ENCODE measurements around the gene SPTBN4. TPM values are rescaled to one million over a fixed set of nuclear protein-coding genes. Genes with fewer than 3 reads are reported as not detected.

The SPTBN4 gene
- polyA plus RNA-seq, 1 of the 3 experiments (the other 2 are of a cell fraction) = 3.1 TPM

DNA sequence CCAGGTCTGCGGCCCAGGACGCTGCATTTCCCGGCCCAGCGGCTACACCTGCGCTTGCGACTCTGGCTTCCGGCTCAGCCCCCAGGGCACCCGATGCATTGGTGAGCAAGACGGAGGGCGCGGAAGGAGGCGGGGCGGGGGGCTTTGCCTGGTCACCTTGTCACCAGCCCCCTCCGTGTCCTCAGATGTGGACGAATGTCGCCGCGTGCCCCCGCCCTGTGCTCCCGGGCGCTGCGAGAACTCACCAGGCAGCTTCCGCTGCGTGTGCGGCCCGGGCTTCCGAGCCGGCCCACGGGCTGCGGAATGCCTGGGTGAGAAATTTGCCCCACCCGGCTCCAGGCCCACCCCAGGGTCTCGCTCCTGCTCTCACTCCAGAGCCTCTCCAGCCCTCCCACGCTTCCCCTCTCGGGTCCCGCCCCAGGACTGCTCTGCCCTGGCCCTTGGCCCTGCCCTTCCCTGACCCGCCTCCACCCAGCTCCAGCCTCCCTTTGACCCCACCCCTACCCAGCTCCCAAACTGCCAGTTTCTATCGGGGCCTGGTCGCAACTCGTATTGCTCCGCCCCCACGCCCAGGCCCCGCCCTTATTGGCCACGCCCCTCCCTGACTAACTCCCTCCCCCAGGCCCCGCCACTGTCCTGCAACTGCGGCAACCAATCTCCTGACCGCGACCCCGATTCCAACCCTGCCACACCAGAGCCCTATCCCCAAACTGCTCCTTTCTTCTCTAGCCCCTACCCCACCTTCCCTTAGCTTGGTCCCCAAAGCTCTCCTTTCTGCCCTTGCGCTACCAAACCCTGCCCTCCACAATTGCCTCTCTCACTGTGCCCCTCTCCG is 143.0 kb downstream of the SPTBN4 start:
- no peaks in the 10 kb centered on the region for H3K27me3 ChIP-seq (ENCODE audit: insufficient read depth)
- peak overlapping the region; percentile 53 to 56 for H3K4me3 ChIP-seq (ENCODE audit: low read depth in 2 of 2, low read length in 1 of 2)
- H3K36me3 ChIP-seq (replicated peaks in 1 of 2; ENCODE audit: control insufficient read depth in 1 of 2, insufficient read depth in 2 of 2, low read length in 1 of 2) = no peaks in the 10 kb centered on the region
- POLR2A ChIA-PET = interaction anchor here (0.5 to 1.6 kb wide), 4 partner anchors 21 to 141 kb away, joined by 3 to 7 read pairs (median 4); partner anchors contain the start of genes ACTMAP and SNRPA
- peaks cover 5% of the 10 kb centered on the region for H3F3A ChIP-seq (replicated peaks; ENCODE audit: insufficient read depth)
- 21% methylated on average over 29 of the region's 50 CpGs for WGBS (ENCODE audit: low lambda C conversion rate)
- H3K9ac ChIP-seq = peak overlapping the region; percentile 40
- H3K4me1 ChIP-seq (ENCODE audit: control insufficient read depth in 1 of 2, insufficient read depth in 2 of 2, low read depth in 1 of 2, low read length in 1 of 2) = peaks cover 12 to 38% of the 10 kb centered on the region in 2 experiments; a peak in 2 of 4 replicates
- CTCF ChIA-PET = interaction anchor here (1.1 to 4.1 kb wide), 6 partner anchors 9 to 189 kb away, joined by 3 to 42 read pairs (median 4); partner anchors contain the start of genes EGLN2 and LTBP4
- H3K4me2 ChIP-seq = peak overlapping the region; percentile 93
- no peaks in the 10 kb centered on the region for H3K79me2 ChIP-seq (ENCODE audit: insufficient read depth)
- H3K9me3 ChIP-seq = no peaks in the 10 kb centered on the region
- DNase-seq = peak; percentile 99
- no peaks in the 10 kb centered on the region for H4K20me1 ChIP-seq (ENCODE audit: insufficient read depth)
- H2AFZ ChIP-seq (ENCODE audit: low read depth) = peak overlapping the region; percentile 88; the same call in 1 of the 2 replicates
- TF ChIP-seq POLR2AphosphoS5 (IDR thresholded peaks at IDR 0.05; ENCODE audit: low read depth, low read length) (0 out of 2 replicates have a peak, but pooled peaks have one; percentile 22), MXI1 (IDR thresholded peaks at IDR 0.05; ENCODE audit: low read depth, low read length) (0 out of 2 replicates have a peak, but pooled peaks have one; percentile 16), EP300 (IDR thresholded peaks at IDR 0.05; ENCODE audit: borderline replicate concordance in 1 of 2, low read depth in 1 of 2, low read length in 1 of 2) (no peak)
- H3K9me2 ChIP-seq = no peaks in the 10 kb centered on the region
- H3K27ac ChIP-seq (ENCODE audit: low read depth in 2 of 2, low read length in 1 of 2) = peak overlapping the region in 1 of 2 experiments; percentile 93; a peak in 2 of 4 replicates

DNA sequence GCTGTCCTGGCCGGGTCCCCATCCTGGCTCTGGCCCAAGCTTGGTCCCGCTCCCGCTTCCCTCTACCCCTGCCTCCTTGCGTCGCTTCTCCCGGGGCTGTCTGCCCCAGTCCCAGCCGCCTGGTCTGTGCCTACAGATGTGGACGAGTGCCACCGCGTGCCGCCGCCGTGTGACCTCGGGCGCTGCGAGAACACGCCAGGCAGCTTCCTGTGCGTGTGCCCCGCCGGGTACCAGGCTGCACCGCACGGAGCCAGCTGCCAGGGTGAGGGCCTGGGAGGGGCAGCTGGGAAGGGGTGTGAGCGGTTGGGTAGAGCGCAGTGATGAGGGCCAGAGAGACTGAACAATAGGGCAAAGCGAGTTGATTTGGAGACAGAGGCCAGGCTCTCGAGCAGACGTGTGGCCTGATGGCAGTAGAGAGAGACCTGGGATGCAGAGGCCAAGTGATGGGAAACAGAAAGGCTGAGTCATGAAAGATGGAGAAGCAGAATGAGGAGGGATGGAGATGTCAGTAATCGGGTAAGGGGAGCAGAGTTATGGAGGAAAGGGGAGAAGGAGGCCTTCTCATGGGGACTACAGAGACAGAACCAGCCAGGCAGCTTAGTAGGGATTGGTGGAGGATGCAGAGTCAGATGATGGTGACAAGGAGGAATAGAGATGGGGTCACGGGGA is 143.7 kb downstream of the SPTBN4 start:
- H3K4me1 ChIP-seq (ENCODE audit: control insufficient read depth in 1 of 2, insufficient read depth in 2 of 2, low read depth in 1 of 2, low read length in 1 of 2) = peaks cover 7 to 32% of the 10 kb centered on the region in 2 experiments; a peak in 2 of 4 replicates
- 36% methylated on average over 29 of the region's 29 CpGs for WGBS (ENCODE audit: low lambda C conversion rate)
- peak overlapping the region; percentile 40 for H3K9ac ChIP-seq
- H3K9me2 ChIP-seq = no peaks in the 10 kb centered on the region
- ChIA-PET POLR2A (interaction anchor here (0.5 to 1.6 kb wide), 4 partner anchors 20 to 140 kb away, joined by 3 to 7 read pairs (median 4); partner anchors contain the start of genes ACTMAP and SNRPA), CTCF (interaction anchor here (1.1 to 4.1 kb wide), 6 partner anchors 10 to 188 kb away, joined by 3 to 42 read pairs (median 4); partner anchors contain the start of genes EGLN2 and LTBP4)
- H3K9me3 ChIP-seq = no peaks in the 10 kb centered on the region
- peak overlapping the region; percentile 88; the same call in 1 of the 2 replicates for H2AFZ ChIP-seq (ENCODE audit: low read depth)
- DNase-seq = peak; percentile 90
- H3K79me2 ChIP-seq (ENCODE audit: insufficient read depth) = no peaks in the 10 kb centered on the region
- peak overlapping the region; percentile 93 for H3K4me2 ChIP-seq
- H3K36me3 ChIP-seq (replicated peaks in 1 of 2; ENCODE audit: control insufficient read depth in 1 of 2, insufficient read depth in 2 of 2, low read length in 1 of 2) = no peaks in the 10 kb centered on the region
- TF ChIP-seq EP300 (IDR thresholded peaks at IDR 0.05; ENCODE audit: borderline replicate concordance in 1 of 2, low read depth in 1 of 2, low read length in 1 of 2) (no peak), MAX (IDR thresholded peaks at IDR 0.05; ENCODE audit: low read depth) (peak; percentile 48; the same call in 1 of the 2 replicates), RCOR1 (IDR thresholded peaks at IDR 0.05; ENCODE audit: low read length) (peak; percentile 21; the same call in 1 of the 2 replicates), GATA2 (CRISPR knock-in tag; IDR thresholded peaks at IDR 0.05) (no peak), MXI1 (IDR thresholded peaks at IDR 0.05; ENCODE audit: low read depth, low read length) (peak; percentile 55; the same call in 1 of the 2 replicates)
- H3K4me3 ChIP-seq (ENCODE audit: low read depth in 2 of 2, low read length in 1 of 2) = peak overlapping the region; percentile 46 to 56
- H3F3A ChIP-seq (replicated peaks; ENCODE audit: insufficient read depth) = peaks cover 5% of the 10 kb centered on the region
- no peaks in the 10 kb centered on the region for H3K27me3 ChIP-seq (ENCODE audit: insufficient read depth)
- no peaks in the 10 kb centered on the region for H4K20me1 ChIP-seq (ENCODE audit: insufficient read depth)
- H3K27ac ChIP-seq (ENCODE audit: low read depth in 2 of 2, low read length in 1 of 2) = peak overlapping the region in 1 of 2 experiments; percentile 93; a peak in 2 of 4 replicates
